Measurements from ENCODE around the gene SCARF1. TPM values are rescaled to one million over a fixed set of nuclear protein-coding genes. Genes with fewer than 3 reads are reported as not detected.

Gene SCARF1
- total RNA-seq, 4 donors from 2014 or later: 1.8 to 12.4 (median 4.6) TPM

- Histone ChIP-seq H3K4me1 (peaks cover 5% of the 10 kb centered on the region), H3K27me3 (no peaks in the 10 kb centered on the region), H3K4me3 (no peak overlapping the region), H3K9me3 (no peaks in the 10 kb centered on the region), H3K27ac (no peak overlapping the region), H3K36me3 (no peaks in the 10 kb centered on the region)
- DNase-seq (ENCODE audit: low spot score in 2 of 2): no peak
- WGBS: 91% methylated on average over 14 of the region's 14 CpGs
- TF ChIP-seq POLR2AphosphoS5 (IDR thresholded peaks at IDR 0.05): no peak
- TF ChIP-seq EP300 (IDR thresholded peaks at IDR 0.05): no peak
- no peak for TF ChIP-seq POLR2A (IDR thresholded peaks at IDR 0.05)
- no peak for TF ChIP-seq CTCF (IDR thresholded peaks at IDR 0.05)
Observed at GRCh38 chr17:1601571-1601970, 44.0 kb downstream of the SCARF1 start.

GRCh38 chr17:1598399-1599095 is 47.0 kb downstream of the SCARF1 start:
- TF ChIP-seq CTCF (IDR thresholded peaks at IDR 0.05) (no peak), EP300 (IDR thresholded peaks at IDR 0.05) (no peak), POLR2AphosphoS5 (IDR thresholded peaks at IDR 0.05) (no peak), POLR2A (IDR thresholded peaks at IDR 0.05) (no peak)
- 90% methylated on average over 8 of the region's 8 CpGs for WGBS
- Histone ChIP-seq H3K36me3 (no peaks in the 10 kb centered on the region), H3K4me1 (no peaks in the 10 kb centered on the region), H3K4me3 (no peak overlapping the region), H3K27me3 (no peaks in the 10 kb centered on the region), H3K9me3 (no peaks in the 10 kb centered on the region), H3K27ac (no peak overlapping the region)
- no peak for DNase-seq (ENCODE audit: low spot score in 2 of 2)

- Histone ChIP-seq H3K4me3 (no peak overlapping the region), H3K27me3 (no peaks in the 10 kb centered on the region), H3K36me3 (no peaks in the 10 kb centered on the region), H3K4me1 (no peaks in the 10 kb centered on the region), H3K27ac (no peak overlapping the region), H3K9me3 (no peaks in the 10 kb centered on the region)
- no peak for TF ChIP-seq EP300 (IDR thresholded peaks at IDR 0.05)
- TF ChIP-seq CTCF (IDR thresholded peaks at IDR 0.05): no peak
- TF ChIP-seq POLR2AphosphoS5 (IDR thresholded peaks at IDR 0.05): no peak
- no peak for TF ChIP-seq POLR2A (IDR thresholded peaks at IDR 0.05)
- 91% methylated on average over 14 of the region's 14 CpGs for WGBS
- no peak for DNase-seq (ENCODE audit: low spot score in 2 of 2)
Observed at GRCh38 chr17:1597861-1598342, 47.6 kb downstream of the SCARF1 start.

- DNase-seq (ENCODE audit: low spot score in 2 of 2): no peak
- no peak overlapping the region for H3K4me3 ChIP-seq
- no peaks in the 10 kb centered on the region for H3K27me3 ChIP-seq
- H3K27ac ChIP-seq: no peak overlapping the region
- no peaks in the 10 kb centered on the region for H3K9me3 ChIP-seq
- peaks cover 20% of the 10 kb centered on the region for H3K4me1 ChIP-seq
- 82% methylated on average over 5 of the region's 5 CpGs for WGBS
- H3K36me3 ChIP-seq: no peaks in the 10 kb centered on the region
- TF ChIP-seq CTCF (IDR thresholded peaks at IDR 0.05): no peak
- TF ChIP-seq EP300 (IDR thresholded peaks at IDR 0.05): no peak
- TF ChIP-seq POLR2AphosphoS5 (IDR thresholded peaks at IDR 0.05): no peak
- no peak for TF ChIP-seq POLR2A (IDR thresholded peaks at IDR 0.05)
Observed at GRCh38 chr17:1593630-1593931, 52.0 kb downstream of the SCARF1 start.

GRCh38 chr17:1592751-1593629 is 52.5 kb downstream of the SCARF1 start:
- peaks cover 20% of the 10 kb centered on the region for H3K4me1 ChIP-seq
- no peak overlapping the region for H3K4me3 ChIP-seq
- H3K27ac ChIP-seq: no peak overlapping the region
- no peak for DNase-seq (ENCODE audit: low spot score in 2 of 2)
- no peaks in the 10 kb centered on the region for H3K27me3 ChIP-seq
- no peaks in the 10 kb centered on the region for H3K9me3 ChIP-seq
- H3K36me3 ChIP-seq: no peaks in the 10 kb centered on the region
- TF ChIP-seq POLR2AphosphoS5 (IDR thresholded peaks at IDR 0.05): no peak
- TF ChIP-seq EP300 (IDR thresholded peaks at IDR 0.05): no peak
- TF ChIP-seq CTCF (IDR thresholded peaks at IDR 0.05): no peak
- TF ChIP-seq POLR2A (IDR thresholded peaks at IDR 0.05): no peak
- 76% methylated on average over 25 of the region's 25 CpGs for WGBS

Measured in suprapubic skin (tissue), 4 donors.